ENCODE data around the gene ZNF429. TPM values are rescaled to one million over a fixed set of nuclear protein-coding genes. Genes with fewer than 3 reads are reported as not detected.
A peak's percentile ranks its signal among the peaks of the same experiment; 100 is the strongest.
"Not testable (repeated sequence)": the region's sequence is repeated elsewhere in the genome, so short reads cannot be mapped to it uniquely, and the experiment has no call there.

The ZNF429 gene
- polyA plus RNA-seq, 1 donor from 2014 or later: 31.5 TPM

DNA sequence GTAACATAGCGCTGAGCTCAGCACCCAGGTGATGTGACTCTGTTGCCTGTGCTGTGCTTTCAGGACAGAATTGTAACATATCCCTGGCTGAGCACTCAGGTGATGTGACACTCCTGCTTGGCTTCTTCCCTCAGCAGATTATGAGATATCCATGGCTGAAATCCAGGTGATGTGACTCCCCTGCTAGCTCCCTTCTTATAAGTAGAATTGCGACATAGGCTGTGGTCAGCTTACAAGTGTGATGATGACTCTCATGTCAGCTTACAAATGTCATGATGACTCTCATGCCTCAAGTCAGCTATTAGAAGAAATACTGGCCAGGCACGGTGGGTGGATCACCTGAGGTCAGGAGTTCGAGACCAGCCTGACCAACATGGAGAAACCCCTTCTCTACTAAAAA is 14.3 kb upstream of the ZNF429 start:
- H3K36me3 Mint-ChIP-seq: no peaks in the 10 kb centered on the region
- no peak overlapping the region for H3K4me3 Mint-ChIP-seq
- no peaks in the 10 kb centered on the region for H3K27me3 Mint-ChIP-seq
- H3K4me1 Mint-ChIP-seq: no peaks in the 10 kb centered on the region
- no peak overlapping the region for H3K27ac Mint-ChIP-seq
- peaks cover 0 to 5% (median 4%) of the 10 kb centered on the region in 3 donors for H3K9me3 Mint-ChIP-seq

DNA sequence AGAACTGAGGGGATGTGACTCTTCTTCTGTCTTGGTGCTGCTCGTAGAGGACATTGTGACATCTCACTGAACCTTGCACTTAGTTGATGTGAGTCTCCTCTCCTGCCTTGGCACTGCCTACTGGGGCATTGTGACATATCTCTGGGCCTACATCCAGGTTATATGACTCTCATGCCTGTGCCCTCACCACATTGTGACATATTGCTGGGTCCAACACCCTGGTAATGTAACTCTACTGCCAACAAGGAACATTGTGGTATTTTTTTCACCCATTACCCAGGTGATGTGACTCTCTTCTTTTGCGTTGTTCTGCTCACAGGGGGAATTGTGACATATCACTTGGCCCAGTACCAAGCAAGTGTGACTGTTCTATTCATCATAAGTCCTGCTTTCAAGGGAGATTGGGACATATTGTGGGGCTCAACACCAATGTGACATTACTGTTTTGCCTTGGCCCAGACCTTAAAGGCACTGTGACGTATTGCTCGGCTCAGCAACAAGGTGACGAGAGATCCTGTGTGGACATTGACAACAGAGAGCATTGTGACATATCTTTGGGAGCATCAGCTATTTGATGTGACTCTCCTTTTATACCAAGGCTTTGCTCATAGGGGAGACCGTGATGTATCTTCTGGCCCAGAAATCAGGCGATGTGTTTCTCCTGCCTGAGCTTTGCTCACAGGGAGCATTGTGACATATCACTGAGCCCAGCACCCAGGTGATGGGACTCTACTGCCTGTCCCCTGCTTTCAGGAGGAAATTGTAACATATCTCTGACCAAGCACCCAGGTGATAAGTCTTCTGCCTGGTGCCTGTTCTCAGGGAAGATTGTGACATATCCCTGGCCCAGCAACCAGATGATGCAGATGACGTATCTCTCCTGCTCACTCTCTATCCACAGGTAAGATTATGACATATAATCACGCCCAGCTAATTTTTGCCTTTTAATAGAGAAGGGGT is 12.2 kb upstream of the ZNF429 start:
- Mint-ChIP-seq H3K4me1 (no peaks in the 10 kb centered on the region), H3K27ac (no peak overlapping the region), H3K4me3 (no peak overlapping the region), H3K9me3 (peaks cover 0 to 6% (median 0%) of the 10 kb centered on the region in 3 donors), H3K36me3 (no peaks in the 10 kb centered on the region), H3K27me3 (no peaks in the 10 kb centered on the region)

DNA sequence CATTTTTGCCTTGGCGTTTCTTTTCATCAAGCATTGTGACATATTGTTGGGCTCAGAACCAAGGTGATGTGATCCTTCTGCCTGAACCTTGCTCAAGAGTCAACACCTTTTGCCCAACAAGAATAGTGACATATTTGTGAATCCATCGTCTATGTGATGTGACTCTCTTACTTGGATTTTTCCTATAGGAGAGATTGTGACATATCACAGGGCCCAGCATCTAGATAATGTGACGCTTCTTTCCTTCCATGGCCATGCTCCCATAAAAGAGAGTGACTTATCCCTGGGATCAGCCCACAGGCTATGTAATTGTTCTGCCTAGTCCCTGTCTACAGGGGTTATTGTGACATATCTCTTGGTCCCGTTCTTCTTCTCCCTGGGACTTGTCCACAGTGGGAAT is 8.5 kb upstream of the ZNF429 start:
- Mint-ChIP-seq H3K36me3 (no peaks in the 10 kb centered on the region), H3K4me3 (no peak overlapping the region), H3K27ac (no peak overlapping the region), H3K9me3 (peaks cover 0 to 6% (median 0%) of the 10 kb centered on the region in 3 donors), H3K27me3 (no peaks in the 10 kb centered on the region), H3K4me1 (no peaks in the 10 kb centered on the region)

DNA sequence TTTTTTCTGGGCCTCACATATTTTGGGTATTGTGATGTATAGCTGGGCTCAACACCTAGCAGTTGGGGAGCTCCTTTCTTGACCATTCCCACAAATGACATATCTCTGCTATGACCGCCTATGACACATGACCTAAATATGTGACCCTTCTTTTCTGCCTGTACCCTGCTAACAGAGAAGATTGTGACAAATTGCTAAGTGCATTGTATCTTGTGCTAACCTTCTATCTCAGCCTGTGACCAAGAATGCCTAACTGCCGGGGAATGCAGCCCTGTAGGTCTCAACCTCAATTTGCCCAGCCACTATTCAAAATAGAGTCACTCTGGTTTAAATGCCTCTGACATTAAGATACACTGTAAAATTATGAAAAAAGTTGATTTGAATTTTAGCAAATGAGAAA is 6.8 kb upstream of the ZNF429 start:
- peaks cover 0 to under 1% (median 0%) of the 10 kb centered on the region in 3 donors for H3K4me1 Mint-ChIP-seq
- H3K27ac Mint-ChIP-seq: no peak overlapping the region
- H3K36me3 Mint-ChIP-seq: no peaks in the 10 kb centered on the region
- H3K4me3 Mint-ChIP-seq: no peak overlapping the region
- H3K9me3 Mint-ChIP-seq: peaks cover 0 to 6% (median 2%) of the 10 kb centered on the region in 3 donors
- no peaks in the 10 kb centered on the region for H3K27me3 Mint-ChIP-seq

DNA sequence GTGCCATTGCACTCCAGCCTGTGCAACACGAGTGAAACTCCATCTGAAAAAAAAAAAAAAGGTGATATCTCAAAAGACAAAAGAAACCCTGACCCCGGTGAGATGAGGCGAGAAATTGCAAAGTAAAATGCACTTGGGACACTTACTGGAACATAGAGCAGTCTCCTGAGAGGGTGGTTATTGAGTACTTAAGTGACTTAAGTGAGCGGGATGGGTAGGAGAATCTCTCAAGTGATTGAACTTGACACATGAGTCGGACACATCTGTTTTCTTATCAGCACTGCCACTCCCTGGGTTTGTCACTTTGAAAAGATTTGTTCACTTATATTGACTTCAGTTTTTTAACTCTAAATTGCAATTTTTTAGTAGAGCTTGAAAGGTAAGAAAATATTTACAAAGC is 2.8 kb downstream of the ZNF429 start:
- H3K27ac Mint-ChIP-seq: no peak overlapping the region
- peak overlapping the region; percentile 25 to 100 (median 68) for H3K4me3 Mint-ChIP-seq
- H3K27me3 Mint-ChIP-seq: no peaks in the 10 kb centered on the region
- peaks cover 15 to 26% (median 25%) of the 10 kb centered on the region in 3 donors for H3K4me1 Mint-ChIP-seq
- H3K36me3 Mint-ChIP-seq: peaks cover 6% of the 10 kb centered on the region
- H3K9me3 Mint-ChIP-seq: peaks cover 0 to 12% (median 3%) of the 10 kb centered on the region in 3 donors

DNA sequence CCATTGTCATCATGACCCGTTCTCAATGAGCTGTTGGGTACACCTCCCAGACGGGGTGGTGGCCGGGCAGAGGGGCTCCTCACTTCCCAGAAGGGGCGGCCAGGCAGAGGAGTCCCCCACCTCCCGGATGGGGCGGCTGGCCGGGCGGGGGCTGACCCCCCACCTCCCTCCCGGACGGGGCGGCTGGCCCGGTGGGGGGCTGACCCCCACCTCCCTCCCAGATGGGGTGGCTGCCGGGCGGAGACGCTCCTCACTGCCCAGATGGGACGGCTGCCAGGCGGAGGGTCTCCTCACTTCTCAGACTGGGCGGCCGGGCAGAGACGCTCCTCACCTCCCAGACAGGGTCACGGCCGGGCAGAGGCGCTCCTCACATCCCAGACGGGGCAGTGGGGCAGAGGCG is 5.7 kb downstream of the ZNF429 start:
- Mint-ChIP-seq H3K9me3 (peaks cover 1 to 20% (median 3%) of the 10 kb centered on the region in 3 donors), H3K4me1 (peaks cover 12 to 27% (median 20%) of the 10 kb centered on the region in 3 donors), H3K36me3 (peaks cover 17% of the 10 kb centered on the region)
- not testable (repeated sequence) for H3K4me3 Mint-ChIP-seq, H3K27me3 Mint-ChIP-seq, H3K27ac Mint-ChIP-seq

DNA sequence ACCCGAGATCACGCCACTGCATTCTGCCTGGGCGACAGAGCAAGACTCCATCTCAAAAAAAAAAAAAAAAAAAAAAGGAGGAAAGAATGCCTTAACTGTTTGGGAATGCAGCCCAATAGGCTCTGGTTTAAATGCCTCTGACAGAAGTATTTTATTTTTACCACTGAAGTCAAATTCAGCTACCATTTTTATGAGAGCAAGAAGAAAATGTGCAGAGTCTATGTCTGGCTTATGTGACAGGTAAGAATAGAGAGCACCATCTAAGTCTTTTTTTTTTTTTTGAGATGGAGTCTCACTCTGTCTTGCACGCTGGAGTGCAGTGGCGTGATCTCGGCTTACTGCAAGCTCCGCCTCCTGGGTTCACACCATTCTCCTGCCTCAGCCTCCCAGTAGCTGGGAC is 7.2 kb downstream of the ZNF429 start:
- not testable (repeated sequence) for H3K27ac Mint-ChIP-seq, H3K27me3 Mint-ChIP-seq, H3K4me3 Mint-ChIP-seq
- Mint-ChIP-seq H3K4me1 (peaks cover 7 to 17% (median 11%) of the 10 kb centered on the region in 3 donors), H3K9me3 (peaks cover 4 to 29% (median 13%) of the 10 kb centered on the region in 3 donors), H3K36me3 (peaks cover 26% of the 10 kb centered on the region)

DNA sequence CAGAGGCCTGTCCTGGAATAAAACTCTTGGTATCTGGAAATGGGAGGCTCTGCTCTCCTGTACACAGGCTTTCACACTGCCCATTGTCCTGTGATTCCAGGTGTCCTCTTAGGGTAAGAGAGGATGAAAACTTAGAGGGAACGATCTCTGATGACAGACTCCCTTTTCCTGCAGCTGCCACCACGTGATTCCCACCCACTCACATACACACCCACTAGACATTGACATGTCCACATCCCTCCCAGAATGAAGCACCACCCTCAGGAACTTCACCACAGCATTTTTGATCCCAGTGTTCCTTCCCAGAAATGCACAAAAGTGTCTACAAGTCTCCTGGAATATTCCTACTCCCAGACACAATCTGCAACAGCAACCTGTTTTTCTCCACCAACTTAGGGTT is 8.2 kb downstream of the ZNF429 start:
- peaks cover 33% of the 10 kb centered on the region for H3K36me3 Mint-ChIP-seq
- peak overlapping the region in 1 of 3 donors; percentile 54 for H3K27ac Mint-ChIP-seq
- peaks cover 8 to 37% (median 18%) of the 10 kb centered on the region in 3 donors for H3K9me3 Mint-ChIP-seq
- H3K27me3 Mint-ChIP-seq: no peaks in the 10 kb centered on the region
- H3K4me3 Mint-ChIP-seq: no peak overlapping the region
- H3K4me1 Mint-ChIP-seq: peaks cover 5 to 15% (median 7%) of the 10 kb centered on the region in 3 donors

DNA sequence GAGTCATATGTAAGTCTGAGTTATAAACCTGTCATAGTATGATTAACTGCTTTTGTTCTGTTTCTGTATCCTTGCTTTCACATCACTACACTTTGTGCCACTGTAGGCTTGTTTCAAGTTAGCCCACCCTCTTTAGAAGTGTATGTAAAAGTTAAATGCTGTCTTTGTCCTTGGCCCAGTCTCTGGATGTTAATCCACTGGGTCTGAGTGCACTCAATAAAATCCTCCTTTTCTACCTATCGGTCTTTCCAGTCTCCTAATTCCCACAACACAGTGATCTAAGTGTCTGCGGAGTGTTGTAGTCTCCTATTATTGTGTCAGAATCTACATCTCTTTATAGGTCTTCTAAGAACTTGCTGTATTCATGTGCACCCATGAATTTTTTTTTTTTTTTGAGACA is 14.1 kb downstream of the ZNF429 start:
- Mint-ChIP-seq H3K4me1 (peaks cover 0 to 4% (median 1%) of the 10 kb centered on the region in 3 donors), H3K9me3 (peaks cover 20 to 47% (median 38%) of the 10 kb centered on the region in 3 donors), H3K27ac (no peak overlapping the region), H3K36me3 (peaks cover 47% of the 10 kb centered on the region), H3K27me3 (no peaks in the 10 kb centered on the region), H3K4me3 (peak overlapping the region in 1 of 4 donors; percentile 58)

DNA sequence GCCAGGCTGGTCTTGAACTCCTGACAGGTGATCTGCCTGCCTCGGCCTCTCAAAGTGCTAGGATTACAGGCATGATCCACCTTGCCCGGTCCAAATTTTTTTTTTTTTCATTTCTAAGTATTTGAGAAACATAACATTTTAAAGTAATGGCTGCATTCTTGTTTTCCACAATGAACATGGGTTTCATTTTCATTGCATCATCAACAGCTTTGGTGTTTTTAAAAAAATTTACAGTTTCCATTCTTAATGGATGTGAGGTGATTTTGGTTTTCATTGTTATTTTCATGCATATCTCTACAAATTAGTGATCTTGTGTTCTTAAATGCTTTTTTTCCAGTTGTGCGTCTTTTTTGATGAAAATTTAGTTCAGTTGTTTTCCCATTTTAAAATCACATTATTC is 27.5 kb downstream of the ZNF429 start:
- no peaks in the 10 kb centered on the region for H3K4me1 Mint-ChIP-seq
- H3K9me3 Mint-ChIP-seq: peaks cover 21 to 35% (median 25%) of the 10 kb centered on the region in 3 donors
- no peak overlapping the region for H3K4me3 Mint-ChIP-seq
- peaks cover 49% of the 10 kb centered on the region for H3K36me3 Mint-ChIP-seq
- no peak overlapping the region for H3K27ac Mint-ChIP-seq
- H3K27me3 Mint-ChIP-seq: no peaks in the 10 kb centered on the region

DNA sequence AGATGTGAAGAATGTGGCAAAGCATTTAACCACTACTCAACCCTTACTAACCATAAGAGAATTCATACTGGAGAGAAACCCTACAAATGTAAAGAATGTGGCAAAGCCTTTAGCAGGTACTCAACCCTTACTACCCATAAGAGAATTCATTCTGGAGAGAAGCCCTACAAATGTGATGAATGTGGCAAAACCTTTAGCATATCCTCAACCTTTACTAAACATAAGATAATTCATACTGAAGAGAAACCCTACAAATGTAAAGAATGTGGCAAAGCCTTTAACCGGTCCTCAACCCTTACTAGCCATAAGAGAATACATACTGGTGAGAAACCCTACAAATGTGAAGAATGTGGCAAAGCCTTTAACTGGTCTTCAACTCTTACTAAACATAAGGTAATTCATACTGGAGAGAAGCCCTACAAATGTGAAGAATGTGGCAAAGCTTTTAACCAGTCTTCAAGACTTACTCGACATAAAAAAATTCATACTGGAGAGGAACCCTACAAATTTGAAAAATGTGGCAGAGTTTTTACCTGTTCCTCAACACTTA is 31.4 kb downstream of the ZNF429 start:
- H3K27me3 Mint-ChIP-seq, H3K4me1 Mint-ChIP-seq, H3K27ac Mint-ChIP-seq, H3K4me3 Mint-ChIP-seq: not testable (repeated sequence)
- peaks cover 19 to 40% (median 26%) of the 10 kb centered on the region in 3 donors for H3K9me3 Mint-ChIP-seq
- H3K36me3 Mint-ChIP-seq: peaks cover 41% of the 10 kb centered on the region

DNA sequence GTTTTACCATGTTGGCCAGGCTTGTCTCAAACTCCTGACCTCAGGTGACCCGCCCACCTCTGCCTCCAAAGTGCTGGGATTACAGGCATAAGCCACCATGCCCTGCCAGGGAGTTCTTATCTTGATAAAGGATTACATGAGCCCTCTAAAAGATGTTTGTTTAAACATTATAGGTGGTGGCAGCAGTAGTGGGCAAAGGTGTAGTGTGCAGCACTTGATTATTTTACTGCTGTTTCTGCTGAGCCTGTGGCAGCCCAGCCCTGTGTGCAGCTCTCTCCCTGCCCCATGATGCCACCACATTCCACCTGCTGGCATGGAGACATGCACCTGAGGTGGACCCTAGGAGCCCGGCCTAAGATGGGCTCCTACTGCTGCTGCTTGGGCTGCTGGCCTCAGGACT is 54.0 kb downstream of the ZNF429 start:
- peaks cover 0 to under 1% (median 0%) of the 10 kb centered on the region in 3 donors for H3K4me1 Mint-ChIP-seq
- peaks cover 17% of the 10 kb centered on the region for H3K36me3 Mint-ChIP-seq

DNA sequence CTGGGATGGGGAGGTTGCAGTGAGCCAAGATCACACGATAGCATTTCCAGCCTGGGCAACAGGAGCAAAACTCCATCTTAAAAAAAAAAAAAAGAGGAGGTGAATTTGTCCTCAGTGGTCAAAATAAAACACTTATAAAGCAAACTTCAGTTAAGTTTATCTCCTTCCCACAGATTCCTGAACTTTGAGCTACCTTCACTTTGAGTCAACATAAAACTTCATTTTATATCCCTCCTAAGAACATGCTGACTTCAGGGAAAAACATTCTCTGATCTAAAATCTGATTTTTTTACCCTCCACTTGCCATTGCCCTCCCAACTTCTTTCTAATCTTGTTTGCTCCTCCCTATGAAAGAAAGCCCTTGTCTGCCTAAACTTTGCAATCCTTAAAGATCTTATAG is 59.0 kb downstream of the ZNF429 start:
- H3K4me3 Mint-ChIP-seq: no peak overlapping the region
- no peak overlapping the region for H3K27ac Mint-ChIP-seq
- peaks cover 2 to 24% (median 21%) of the 10 kb centered on the region in 3 donors for H3K9me3 Mint-ChIP-seq
- H3K36me3 Mint-ChIP-seq: peaks cover 23% of the 10 kb centered on the region
- no peaks in the 10 kb centered on the region for H3K27me3 Mint-ChIP-seq
- H3K4me1 Mint-ChIP-seq: peaks cover 4 to 7% (median 5%) of the 10 kb centered on the region in 3 donors

More for the DNA sequence above, 54.0 kb downstream of the ZNF429 start:
- H3K27ac Mint-ChIP-seq: no peak overlapping the region
- H3K9me3 Mint-ChIP-seq: peaks cover 2 to 9% (median 6%) of the 10 kb centered on the region in 3 donors
- no peaks in the 10 kb centered on the region for H3K27me3 Mint-ChIP-seq
- no peak overlapping the region for H3K4me3 Mint-ChIP-seq

DNA sequence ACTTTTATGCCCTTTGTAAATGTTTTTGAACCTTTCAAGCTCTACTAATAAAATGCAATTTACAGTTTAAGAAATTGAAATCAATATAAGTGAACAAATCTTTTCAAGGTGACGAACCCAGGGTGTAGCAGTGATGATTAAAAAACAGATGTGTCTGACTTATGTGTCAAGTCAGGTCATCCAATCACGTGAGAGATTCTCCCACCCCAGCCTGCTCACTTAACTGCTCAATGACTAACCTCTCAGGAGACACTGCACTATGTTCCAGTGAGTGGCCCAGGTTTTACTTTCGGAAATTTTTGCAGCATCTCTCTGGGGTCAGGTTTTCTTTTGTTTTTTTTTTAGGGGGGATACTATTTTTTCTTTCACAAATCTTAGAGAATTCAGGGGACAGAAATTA is 60.7 kb downstream of the ZNF429 start:
- H3K36me3 Mint-ChIP-seq: peaks cover 22% of the 10 kb centered on the region
- peaks cover 7 to 26% (median 16%) of the 10 kb centered on the region in 3 donors for H3K9me3 Mint-ChIP-seq
- no peaks in the 10 kb centered on the region for H3K27me3 Mint-ChIP-seq
- peaks cover 4 to 7% (median 5%) of the 10 kb centered on the region in 3 donors for H3K4me1 Mint-ChIP-seq
- H3K27ac Mint-ChIP-seq: peak overlapping the region in 1 of 3 donors; percentile 28
- peak overlapping the region in 2 of 4 donors; percentile 52 to 62 for H3K4me3 Mint-ChIP-seq

DNA sequence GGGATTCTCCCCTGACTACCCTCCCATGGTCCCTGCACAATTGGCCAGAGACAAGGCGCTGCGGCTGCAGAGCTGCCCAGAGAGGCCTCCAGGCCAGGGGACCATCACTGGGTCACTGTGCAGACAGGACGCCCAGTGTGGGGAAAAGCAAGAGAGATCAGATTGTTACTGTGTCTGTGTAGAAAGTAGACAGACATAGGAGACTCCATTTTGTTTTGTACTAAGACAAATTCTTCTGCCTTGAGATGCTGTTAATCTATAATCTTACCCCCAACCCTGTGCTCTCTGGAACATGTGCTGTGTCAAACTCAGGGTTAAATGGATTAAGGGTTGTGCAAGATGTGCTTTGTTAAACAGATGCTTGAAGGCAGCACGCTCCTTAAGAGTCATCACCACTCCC is 62.4 kb downstream of the ZNF429 start:
- H3K4me1 Mint-ChIP-seq, H3K27ac Mint-ChIP-seq, H3K27me3 Mint-ChIP-seq: not testable (repeated sequence)
- Mint-ChIP-seq H3K36me3 (peaks cover 15% of the 10 kb centered on the region), H3K4me3 (peak overlapping the region in 3 of 4 donors; percentile 60 to 90 (median 75)), H3K9me3 (peaks cover 7 to 37% (median 23%) of the 10 kb centered on the region in 3 donors)
